Measurements from ENCODE around the gene PSD4.

DNA sequence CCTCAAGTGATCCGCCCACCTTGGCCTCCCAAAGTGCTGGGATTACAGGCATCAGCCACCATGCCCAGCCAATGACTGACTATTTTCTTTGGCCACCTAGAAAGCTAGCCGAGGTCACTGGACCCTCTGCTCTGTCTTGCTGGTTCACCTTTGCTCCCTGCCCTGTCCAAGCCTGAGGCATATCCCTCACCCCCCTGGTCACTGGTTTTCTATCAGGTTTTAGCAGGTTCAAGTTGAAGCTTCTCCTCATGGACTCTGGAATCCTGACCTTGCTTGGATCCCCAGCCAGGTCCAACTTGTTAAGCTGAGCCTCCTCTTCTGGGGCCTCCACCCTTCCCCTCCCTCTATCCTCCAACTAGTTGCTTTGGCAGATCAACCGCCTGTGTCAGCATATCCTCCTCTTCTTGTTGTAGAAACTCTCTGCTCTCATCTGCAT, 71.5 kb downstream of the PSD4 start:
- TF ChIP-seq, protein P1, sequence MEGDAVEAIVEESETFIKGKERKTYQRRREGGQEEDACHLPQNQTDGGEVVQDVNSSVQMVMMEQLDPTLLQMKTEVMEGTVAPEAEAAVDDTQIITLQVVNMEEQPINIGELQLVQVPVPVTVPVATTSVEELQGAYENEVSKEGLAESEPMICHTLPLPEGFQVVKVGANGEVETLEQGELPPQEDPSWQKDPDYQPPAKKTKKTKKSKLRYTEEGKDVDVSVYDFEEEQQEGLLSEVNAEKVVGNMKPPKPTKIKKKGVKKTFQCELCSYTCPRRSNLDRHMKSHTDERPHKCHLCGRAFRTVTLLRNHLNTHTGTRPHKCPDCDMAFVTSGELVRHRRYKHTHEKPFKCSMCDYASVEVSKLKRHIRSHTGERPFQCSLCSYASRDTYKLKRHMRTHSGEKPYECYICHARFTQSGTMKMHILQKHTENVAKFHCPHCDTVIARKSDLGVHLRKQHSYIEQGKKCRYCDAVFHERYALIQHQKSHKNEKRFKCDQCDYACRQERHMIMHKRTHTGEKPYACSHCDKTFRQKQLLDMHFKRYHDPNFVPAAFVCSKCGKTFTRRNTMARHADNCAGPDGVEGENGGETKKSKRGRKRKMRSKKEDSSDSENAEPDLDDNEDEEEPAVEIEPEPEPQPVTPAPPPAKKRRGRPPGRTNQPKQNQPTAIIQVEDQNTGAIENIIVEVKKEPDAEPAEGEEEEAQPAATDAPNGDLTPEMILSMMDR (IDR thresholded peaks at IDR 0.05): no peak
- TF ChIP-seq POLR2A (IDR thresholded peaks at IDR 0.05): no peak
